HepG2 (cell line): ENCODE measurements around the gene MYO3B. TPM values are rescaled to one million over a fixed set of nuclear protein-coding genes. Genes with fewer than 3 reads are reported as not detected.

Experiments
- ATAC-seq: fragments of 200-7000 bp; cut with Tn5 transposase; 3 replicates; pipeline ENCODE4 v1.9.1; 2020; ENCODE audit warnings: mild to moderate bottlenecking, moderate library complexity
- BruUV-seq: library from RNA; stranded (reverse); fragments of 400-500 nt; replicated peaks from 2 replicates; lab custom pipeline; 2021; lab: Mats Ljungman, UMichigan
- CTCF ChIA-PET: fragments of 300-600 bp; formaldehyde crosslinking; extraction: SDS; loops from one replicate; lab custom pipeline; 2021; ENCODE audit warnings: low total read pairs, inconsistent platforms, low intra/inter-chr PET ratio; lab: Yijun Ruan, JAX
- POLR2A ChIA-PET: fragments of 350-600 bp; sonication (Branson Sonifier 250); formaldehyde crosslinking; loops from one replicate; lab custom pipeline; 2020; ENCODE audit warnings: antibody characterized with exemption, inconsistent platforms; lab: Yijun Ruan, JAX
- DNase-seq: peaks from one replicate; pipeline ENCODE4 v3.0.0-alpha.2; 2015; ENCODE audit warnings: low spot score
- FAIRE-seq: peaks from 3 replicates; lab custom pipeline; 2011; peaks lifted over from hg19 to GRCh38; lab: Jason Lieb, UNC
- H2AFZ ChIP-seq: one replicate; pipeline ENCODE4 v1.6.1; 2011; ENCODE audit warnings: low read length, inconsistent platforms
- H3K27ac ChIP-seq: fragments of 300-600 bp; 3 replicates; pipeline ENCODE4 v1.8.0; 2011; ENCODE audit warnings: mixed run types, mild to moderate bottlenecking, mixed read lengths, low read length, inconsistent platforms; ENCODE audit not compliant: insufficient read depth; ENCODE audit errors: extremely low read length
- H3K27me3 ChIP-seq, 2 experiments: fragments of 200-600 bp in 1 of 2; 2 replicates in 1 of 2; 3 replicates in 1 of 2; pipeline versions ENCODE4 v1.6.0 to v1.8.0; 2011; ENCODE audit warnings: low read length in 2 of 2, mild to moderate bottlenecking in 2 of 2, moderate library complexity in 2 of 2, inconsistent platforms in 1 of 2; ENCODE audit not compliant: insufficient read depth in 2 of 2, control insufficient read depth in 1 of 2
- H3K36me3 ChIP-seq, 2 experiments: fragments of 200-600 bp in 1 of 2; replicated peaks in 1 of 2; 2 replicates in 1 of 2; 3 replicates in 1 of 2; pipeline versions ENCODE4 v1.5.1 to v1.8.0; 2011; ENCODE audit warnings: low read length in 2 of 2, inconsistent platforms in 1 of 2; ENCODE audit not compliant: insufficient read depth in 2 of 2, control insufficient read depth in 1 of 2
- H3K4me1 ChIP-seq: 2 replicates; pipeline ENCODE4 v1.5.1; 2012; ENCODE audit warnings: low read length, inconsistent platforms; ENCODE audit not compliant: insufficient read depth
- H3K4me2 ChIP-seq: 2 replicates; pipeline ENCODE4 v1.6.0; 2011; ENCODE audit warnings: low read depth, low read length, inconsistent platforms
- H3K4me3 ChIP-seq, 3 experiments: fragments of 200-600 bp in 1 of 3; sonication (generic), shearing (Covaris generic) in 1 of 3; replicated peaks in 1 of 3; 2 replicates each; pipeline ENCODE4 v1.5.1; 2011 to 2016; ENCODE audit warnings: low read length in 3 of 3, inconsistent platforms in 2 of 3, low read depth in 2 of 3, mild to moderate bottlenecking in 2 of 3, control low read depth in 1 of 3, mixed read lengths in 1 of 3; ENCODE audit not compliant: insufficient read depth in 1 of 3
- H3K79me2 ChIP-seq: one replicate; pipeline ENCODE4 v1.6.1; 2011; ENCODE audit warnings: low read length, inconsistent platforms; ENCODE audit not compliant: insufficient read depth
- H3K9ac ChIP-seq: 2 replicates; pipeline ENCODE4 v1.6.0; 2011; ENCODE audit warnings: mild to moderate bottlenecking, low read depth, low read length, inconsistent platforms; ENCODE audit not compliant: insufficient read depth
- H3K9me3 ChIP-seq: 2 replicates; pipeline ENCODE4 v1.5.1; 2012; ENCODE audit warnings: mild to moderate bottlenecking, low read length
- H4K20me1 ChIP-seq: 2 replicates; pipeline ENCODE4 v1.6.0; 2011; ENCODE audit warnings: inconsistent platforms, mild to moderate bottlenecking, low read length, moderate library complexity; ENCODE audit not compliant: insufficient read depth
- CSRNP1 ChIP-seq: sonication (generic); formaldehyde crosslinking; IDR thresholded peaks from 2 replicates; pipeline ENCODE4 v1.8.1; 2023; ENCODE audit warnings: mild to moderate bottlenecking, missing genetic modification reagents
- DPF2 ChIP-seq: sonication (generic); formaldehyde crosslinking; IDR thresholded peaks from 2 replicates; pipeline ENCODE4 v1.4.0; 2020; ENCODE audit warnings: mild to moderate bottlenecking, low read depth, missing genetic modification reagents, borderline replicate concordance
- FOXK1 ChIP-seq: sonication (generic); formaldehyde crosslinking; IDR thresholded peaks from 2 replicates; pipeline ENCODE4 v1.4.0; 2020; ENCODE audit warnings: low read depth, missing genetic modification reagents, borderline replicate concordance
- GATAD2A ChIP-seq: IDR thresholded peaks from 2 replicates; pipeline ENCODE4 v1.6.1; 2016
- MAF1 ChIP-seq: sonication (generic); formaldehyde crosslinking; IDR thresholded peaks from 2 replicates; pipeline ENCODE4 v1.5.0; 2020; ENCODE audit warnings: missing genetic modification reagents, borderline replicate concordance
- MAFG ChIP-seq: sonication (generic); formaldehyde crosslinking; IDR thresholded peaks from 2 replicates; pipeline ENCODE4 v1.5.1; 2020; ENCODE audit warnings: mild to moderate bottlenecking, missing genetic modification reagents
- RERE ChIP-seq: IDR thresholded peaks from 2 replicates; pipeline ENCODE4 v1.6.1; 2016; ENCODE audit warnings: low read depth, missing genetic modification reagents, missing compliant biosample characterization
- SIX1 ChIP-seq: sonication (generic); formaldehyde crosslinking; IDR thresholded peaks from 2 replicates; pipeline ENCODE4 v1.4.0; 2020; ENCODE audit warnings: missing genetic modification reagents, borderline replicate concordance
- SOX5 ChIP-seq: IDR thresholded peaks from 2 replicates; pipeline ENCODE4 v1.6.1; 2016; ENCODE audit warnings: borderline replicate concordance
- TSC22D2 ChIP-seq: sonication (generic); formaldehyde crosslinking; IDR thresholded peaks from 2 replicates; pipeline ENCODE4 v1.5.1; 2020; ENCODE audit warnings: missing genetic modification reagents, mild to moderate bottlenecking, borderline replicate concordance
- ZNF256 ChIP-seq: sonication (generic); formaldehyde crosslinking; conservative IDR thresholded peaks from 2 replicates; pipeline ENCODE4 v1.4.0; 2020; ENCODE audit warnings: missing genetic modification reagents
- WGBS: methylation state at CpG from one replicate; pipeline ENCODE4 v1.1.6; 2017; ENCODE audit warnings: low lambda C conversion rate; 5-methylcytosine and 5-hydroxymethylcytosine counted together
- in situ Hi-C: cut with HindIII; loops from 2 replicates; pipeline ENCODE4 v1.10.0; 2017; ENCODE audit warnings: low pct_unique_long_range_greater_than_20kb; ENCODE audit not compliant: extremely low pct_ligation_motif_present
- intact Hi-C: fragments of 100-400 bp; cut with micrococcal nuclease; formaldehyde crosslinking; loops from one replicate; pipeline ENCODE4 v1.10.0; 2022; ENCODE audit not compliant: unreplicated experiment
- polyA plus RNA-seq, 8 experiments: library from polyadenylated mRNA; depleted of rRNA in 3 of 8; stranded (reverse) in 7 of 8; unstranded in 1 of 8; fragments of >200 nt; fragmentation: Illumina TruSeq in 4 of 8; extraction: Trizol in 4 of 8; gene quantifications; 2 replicates each; pipeline versions ENCODE4 v1.2.1 to v1.2.3, GENCODE V29; 2011 to 2016; ENCODE audit warnings: low read depth in 4 of 8, missing spikeins in 1 of 8, mixed read lengths in 1 of 8; ENCODE audit not compliant: insufficient read depth in 1 of 8
- total RNA-seq, 5 experiments: library from RNA; depleted of rRNA; stranded (reverse); fragments of >200 nt; fragmentation: Illumina TruSeq; extraction: Trizol; gene quantifications; 2 replicates each; pipeline ENCODE4 v1.2.3, GENCODE V29; 2016; ENCODE audit warnings: low read depth in 1 of 5

The MYO3B gene
- total and polyA plus RNA-seq, 2 of the 13 experiments (the other 11 are each of a cell fraction or from before 2014, with no cell fraction given) = 0.01 TPM; not detected in 1

- Histone ChIP-seq H3K36me3 (no peaks in the 10 kb centered on the region), H3K79me2 (no peaks in the 10 kb centered on the region), H3K27ac (no peak overlapping the region), H3K4me2 (no peak overlapping the region), H3K9ac (no peak overlapping the region), H3K9me3 (no peaks in the 10 kb centered on the region), H4K20me1 (no peaks in the 10 kb centered on the region), H3K4me3 (no peak overlapping the region), H3K4me1 (no peaks in the 10 kb centered on the region), H3K27me3 (peaks cover 0 to 22% of the 10 kb centered on the region in 2 experiments; a peak in 2 of 5 replicates), H2AFZ (no peak overlapping the region)
- ATAC-seq = no peak
- WGBS = 0% methylated on average over 1 of the region's 1 CpG
- in situ Hi-C loops (no loop called here), intact Hi-C loops (no loop called here)
- CTCF ChIA-PET = no interaction called here
- no peak for DNase-seq
- POLR2A ChIA-PET = no interaction called here
- BruUV-seq = no TSS peak
- TF ChIP-seq SOX5 (CRISPR knock-in tag) (no peak), CSRNP1 (CRISPR knock-in tag) (no peak), DPF2 (CRISPR knock-in tag) (no peak), RERE (CRISPR knock-in tag) (no peak), MAF1 (no peak), TSC22D2 (CRISPR knock-in tag) (no peak), FOXK1 (CRISPR knock-in tag) (no peak), ZNF256 (CRISPR knock-in tag) (no peak), SIX1 (CRISPR knock-in tag) (no peak), GATAD2A (CRISPR knock-in tag) (no peak), MAFG (CRISPR knock-in tag) (no peak)
- FAIRE-seq = no peak
Observed at GRCh38 chr2:170330881-170331280, 152.9 kb downstream of the MYO3B start.
